Measurements from ENCODE around the gene MPV17L.
"Not testable (repeated sequence)": the region's sequence is repeated elsewhere in the genome, so short reads cannot be mapped to it uniquely, and the experiment has no call there.

MPV17L gene

GRCh38 chr16:15453296-15453695, 57.7 kb downstream of the MPV17L start:
- DNase-seq = not testable (repeated sequence)

GRCh38 chr16:15454933-15455332, 59.4 kb downstream of the MPV17L start:
- not testable (repeated sequence) for DNase-seq

DNA sequence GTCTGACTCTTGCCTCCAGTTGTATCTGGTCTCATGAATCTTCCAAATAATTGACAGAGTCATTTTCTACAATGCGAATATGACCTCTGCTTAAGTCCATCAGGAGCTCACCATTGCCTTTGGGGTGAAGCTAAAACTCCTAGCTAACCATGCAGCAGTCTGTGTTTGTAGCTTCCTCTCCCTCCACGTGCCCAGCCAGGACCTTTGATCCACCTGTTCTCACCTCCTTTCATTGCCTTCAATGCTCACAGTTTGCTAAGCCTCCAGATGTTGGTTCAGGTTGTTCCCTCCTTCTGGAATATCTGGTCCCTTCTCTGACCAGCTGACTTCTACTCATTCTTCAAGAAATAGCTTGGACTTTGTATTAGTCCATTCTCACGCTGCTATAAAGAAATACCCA, 61.8 kb downstream of the MPV17L start:
- no peak for DNase-seq

- DNase-seq = no peak
Measured at GRCh38 chr16:15457958-15458357, 62.4 kb downstream of the MPV17L start.

- DNase-seq = no peak
Measured at GRCh38 chr16:15459791-15460190, 64.2 kb downstream of the MPV17L start.

- no peak for DNase-seq
Measured at GRCh38 chr16:15460601-15461000, 65.0 kb downstream of the MPV17L start.

GRCh38 chr16:15461376-15461775, 65.8 kb downstream of the MPV17L start:
- no peak for DNase-seq

Measured in GOT3 (cell line).